HG03045 (cell line): ENCODE results near the gene TEX2.
"Not testable (repeated sequence)": the region's sequence is repeated elsewhere in the genome, so short reads cannot be mapped to it uniquely, and the experiment has no call there.

Experiments used
- ATAC-seq: cut with Tn5 transposase; IDR thresholded peaks from one replicate; pipeline ENCODE4 v1.9.1; 2021; ENCODE audit warnings: mild to moderate bottlenecking, moderate library complexity; ENCODE audit not compliant: unreplicated experiment

TEX2 gene

GRCh38 chr17:64216000-64216337 is 47.1 kb downstream of the TEX2 start:
- ATAC-seq: no peak

GRCh38 chr17:64214950-64215349 is 48.1 kb downstream of the TEX2 start:
- no peak for ATAC-seq

GRCh38 chr17:64213995-64214811 is 48.9 kb downstream of the TEX2 start:
- no peak for ATAC-seq

- ATAC-seq: no peak
Observed at GRCh38 chr17:64212122-64212521, 50.9 kb downstream of the TEX2 start.

- ATAC-seq: no peak
Observed at GRCh38 chr17:64209983-64210382, 53.1 kb downstream of the TEX2 start.

- no peak for ATAC-seq
Observed at GRCh38 chr17:64209356-64209941, 53.6 kb downstream of the TEX2 start.

GRCh38 chr17:64208656-64209055 is 54.4 kb downstream of the TEX2 start:
- not testable (repeated sequence) for ATAC-seq

- ATAC-seq: no peak
Observed at GRCh38 chr17:64205804-64206203, 57.3 kb downstream of the TEX2 start.

- ATAC-seq: no peak
Observed at GRCh38 chr17:64203630-64204029, 59.4 kb downstream of the TEX2 start.

GRCh38 chr17:64202683-64203344 is 60.2 kb downstream of the TEX2 start:
- no peak for ATAC-seq

- ATAC-seq: no peak
Observed at GRCh38 chr17:64200080-64201032, 62.7 kb downstream of the TEX2 start.

- no peak for ATAC-seq
Observed at GRCh38 chr17:64198331-64199090, 64.5 kb downstream of the TEX2 start.

- no peak for ATAC-seq
Observed at GRCh38 chr17:64196601-64197000, 66.5 kb downstream of the TEX2 start.

- ATAC-seq: no peak
Observed at GRCh38 chr17:64193561-64193960, 69.5 kb downstream of the TEX2 start.

GRCh38 chr17:64192589-64192988 is 70.5 kb downstream of the TEX2 start:
- no peak for ATAC-seq

- no peak for ATAC-seq
Observed at GRCh38 chr17:64190472-64190871, 72.6 kb downstream of the TEX2 start.

- no peak for ATAC-seq
Observed at GRCh38 chr17:64188088-64188487, 75.0 kb downstream of the TEX2 start.

GRCh38 chr17:64187093-64187895 is 75.8 kb downstream of the TEX2 start:
- ATAC-seq: no peak
